Panc1 (cell line): ENCODE results near the gene INPP4A. TPM values are rescaled to one million over a fixed set of nuclear protein-coding genes. Genes with fewer than 3 reads are reported as not detected.

Experiments used
- ATAC-seq: fragments of 200-7000 bp; cut with Tn5 transposase; 2 replicates; pipeline ENCODE4 v1.9.1; 2020; ENCODE audit warnings: mild to moderate bottlenecking, moderate library complexity
- BruUV-seq: library from RNA; stranded (reverse); fragments of 400-500 nt; replicated peaks from 2 replicates; lab custom pipeline; 2021; lab: Mats Ljungman, UMichigan
- CTCF ChIA-PET: fragments of 300-600 bp; sonication (Branson Sonifier 250); formaldehyde crosslinking; loops from one replicate; lab custom pipeline; 2022; ENCODE audit warnings: antibody characterized with exemption; lab: Charles Lee
- POLR2A ChIA-PET: fragments of 300-600 bp; sonication (Branson Sonifier 250); formaldehyde crosslinking; loops from one replicate; lab custom pipeline; 2022; ENCODE audit warnings: antibody characterized with exemption; lab: Charles Lee
- DNase-seq: peaks from one replicate; pipeline ENCODE4 v3.0.0-alpha.2; 2010; ENCODE audit warnings: low read depth, low spot score
- H3K27ac ChIP-seq: 2 replicates; pipeline ENCODE4 v1.5.1; 2011; ENCODE audit warnings: mild to moderate bottlenecking, low read length, inconsistent platforms
- H3K27me3 ChIP-seq: fragments of 200-500 bp; sonication (Bioruptor generic); 2 replicates; pipeline ENCODE4 v1.6.0; 2014; ENCODE audit warnings: low read length, inconsistent platforms; ENCODE audit not compliant: control insufficient read depth, insufficient read depth
- H3K36me3 ChIP-seq: fragments of 200-500 bp; sonication (Bioruptor generic); 2 replicates; pipeline ENCODE4 v1.5.1; 2014; ENCODE audit warnings: inconsistent platforms, mild to moderate bottlenecking, low read length, moderate library complexity; ENCODE audit not compliant: control insufficient read depth, insufficient read depth
- H3K4me1 ChIP-seq: 2 replicates; pipeline ENCODE4 v1.5.1; 2011; ENCODE audit warnings: inconsistent platforms, mild to moderate bottlenecking, low read length, moderate library complexity; ENCODE audit not compliant: control insufficient read depth, insufficient read depth
- H3K4me3 ChIP-seq, 2 experiments: 2 replicates each; pipeline ENCODE4 v1.5.1; 2011 to 2012; ENCODE audit warnings: low read depth in 2 of 2, low read length in 2 of 2, mild to moderate bottlenecking in 2 of 2, inconsistent platforms in 1 of 2, moderate library complexity in 1 of 2
- H3K9me3 ChIP-seq: fragments of 200-500 bp; sonication (Bioruptor generic); 2 replicates; pipeline ENCODE4 v1.5.1; 2014; ENCODE audit warnings: low read depth, mild to moderate bottlenecking, inconsistent platforms, low read length, moderate library complexity; ENCODE audit not compliant: control insufficient read depth, insufficient read depth
- POLR2AphosphoS5 ChIP-seq: IDR thresholded peaks from 2 replicates; pipeline ENCODE4 v1.6.1; 2012; ENCODE audit warnings: mild to moderate bottlenecking, low read depth, low read length, moderate library complexity
- SIN3A ChIP-seq: IDR thresholded peaks from 2 replicates; pipeline ENCODE4 v1.6.1; 2012; ENCODE audit warnings: low read depth, mild to moderate bottlenecking, low read length, moderate library complexity, borderline replicate concordance; ENCODE audit not compliant: insufficient read depth
- TCF7L2 ChIP-seq: IDR thresholded peaks from 2 replicates; pipeline ENCODE4 v1.6.1; 2011; ENCODE audit warnings: mild to moderate bottlenecking, low read depth, low read length, inconsistent platforms
- in situ Hi-C: cut with HindIII; loops from 2 replicates; pipeline ENCODE4 v1.10.0; 2016; ENCODE audit warnings: low sequenced_read_pairs, low pct_unique_long_range_greater_than_20kb
- intact Hi-C: fragments of 100-400 bp; cut with micrococcal nuclease; formaldehyde crosslinking; loops from one replicate; pipeline ENCODE4 v1.10.0; 2022; ENCODE audit not compliant: unreplicated experiment
- total RNA-seq: library from RNA; stranded (reverse); gene quantifications from one replicate; pipeline ENCODE4 v1.2.1, GENCODE V29; 2021; ENCODE audit not compliant: unreplicated experiment
- TF ChIP-seq, protein P1 (sequence below), 2 experiments: IDR thresholded peaks; 2 replicates each; pipeline ENCODE4 v1.6.1; 2011 to 2012; ENCODE audit warnings: low read depth in 2 of 2, control low read depth in 1 of 2, low read length in 1 of 2, mild to moderate bottlenecking in 1 of 2, moderate library complexity in 1 of 2; ENCODE audit not compliant: insufficient read depth in 1 of 2
- TF ChIP-seq, protein P2 (sequence below): fragments of 450-650 bp; IDR thresholded peaks from 2 replicates; pipeline ENCODE4 v1.5.1; 2017; ENCODE audit warnings: mild to moderate bottlenecking

Gene INPP4A
- total RNA-seq, 1 experiment from 2014 or later: 22.9 TPM

DNA sequence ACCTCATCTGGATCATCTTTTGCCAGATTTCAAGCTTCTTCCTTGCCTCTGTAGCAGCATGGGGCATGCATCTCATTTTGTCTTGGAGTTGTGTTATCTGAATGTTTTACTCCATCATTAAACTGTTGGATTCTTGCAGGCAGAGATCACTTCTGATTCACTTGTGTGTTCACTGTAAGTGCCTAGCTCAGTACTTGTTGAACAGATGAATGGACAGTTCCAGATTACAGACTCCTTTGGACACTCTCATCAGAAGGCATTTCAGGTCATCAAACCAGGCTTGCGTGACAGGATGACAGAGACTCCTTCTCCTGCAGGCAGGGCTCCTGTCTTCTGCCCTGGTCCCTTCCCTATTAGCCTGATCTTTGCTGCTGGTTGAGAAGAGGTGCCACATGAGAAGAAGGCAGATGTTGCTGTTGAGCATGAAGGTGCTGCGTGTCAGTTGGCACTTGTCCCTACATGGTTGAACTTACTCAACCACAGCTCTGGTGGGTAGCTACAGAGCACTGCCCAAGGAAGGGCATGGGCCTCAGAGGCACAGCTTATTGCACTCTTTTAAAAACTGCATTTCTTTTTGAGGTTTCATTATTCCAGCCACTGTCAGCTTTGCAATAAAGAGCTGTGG is 58.9 kb downstream of the INPP4A start:
- Histone ChIP-seq H3K27ac (no peak overlapping the region), H3K9me3 (no peaks in the 10 kb centered on the region), H3K27me3 (no peaks in the 10 kb centered on the region), H3K36me3 (no peaks in the 10 kb centered on the region), H3K4me3 (no peak overlapping the region), H3K4me1 (no peaks in the 10 kb centered on the region)
- CTCF ChIA-PET: interaction anchor here (0.6 kb wide), 1 partner anchor 191 kb away, joined by 3 read pairs; no protein-coding TSS in a partner anchor
- POLR2A ChIA-PET: no interaction called here
- in situ Hi-C loops: no loop called here
- TF ChIP-seq SIN3A: no peak
- no peak for TF ChIP-seq POLR2AphosphoS5
- no peak for TF ChIP-seq TCF7L2
- TF ChIP-seq, protein P1, sequence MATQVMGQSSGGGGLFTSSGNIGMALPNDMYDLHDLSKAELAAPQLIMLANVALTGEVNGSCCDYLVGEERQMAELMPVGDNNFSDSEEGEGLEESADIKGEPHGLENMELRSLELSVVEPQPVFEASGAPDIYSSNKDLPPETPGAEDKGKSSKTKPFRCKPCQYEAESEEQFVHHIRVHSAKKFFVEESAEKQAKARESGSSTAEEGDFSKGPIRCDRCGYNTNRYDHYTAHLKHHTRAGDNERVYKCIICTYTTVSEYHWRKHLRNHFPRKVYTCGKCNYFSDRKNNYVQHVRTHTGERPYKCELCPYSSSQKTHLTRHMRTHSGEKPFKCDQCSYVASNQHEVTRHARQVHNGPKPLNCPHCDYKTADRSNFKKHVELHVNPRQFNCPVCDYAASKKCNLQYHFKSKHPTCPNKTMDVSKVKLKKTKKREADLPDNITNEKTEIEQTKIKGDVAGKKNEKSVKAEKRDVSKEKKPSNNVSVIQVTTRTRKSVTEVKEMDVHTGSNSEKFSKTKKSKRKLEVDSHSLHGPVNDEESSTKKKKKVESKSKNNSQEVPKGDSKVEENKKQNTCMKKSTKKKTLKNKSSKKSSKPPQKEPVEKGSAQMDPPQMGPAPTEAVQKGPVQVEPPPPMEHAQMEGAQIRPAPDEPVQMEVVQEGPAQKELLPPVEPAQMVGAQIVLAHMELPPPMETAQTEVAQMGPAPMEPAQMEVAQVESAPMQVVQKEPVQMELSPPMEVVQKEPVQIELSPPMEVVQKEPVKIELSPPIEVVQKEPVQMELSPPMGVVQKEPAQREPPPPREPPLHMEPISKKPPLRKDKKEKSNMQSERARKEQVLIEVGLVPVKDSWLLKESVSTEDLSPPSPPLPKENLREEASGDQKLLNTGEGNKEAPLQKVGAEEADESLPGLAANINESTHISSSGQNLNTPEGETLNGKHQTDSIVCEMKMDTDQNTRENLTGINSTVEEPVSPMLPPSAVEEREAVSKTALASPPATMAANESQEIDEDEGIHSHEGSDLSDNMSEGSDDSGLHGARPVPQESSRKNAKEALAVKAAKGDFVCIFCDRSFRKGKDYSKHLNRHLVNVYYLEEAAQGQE (IDR thresholded peaks at IDR 0.05; ENCODE audit: insufficient read depth in 1 of 2, low read depth in 2 of 2, low read length in 1 of 2): no peak
- TF ChIP-seq, protein P2, sequence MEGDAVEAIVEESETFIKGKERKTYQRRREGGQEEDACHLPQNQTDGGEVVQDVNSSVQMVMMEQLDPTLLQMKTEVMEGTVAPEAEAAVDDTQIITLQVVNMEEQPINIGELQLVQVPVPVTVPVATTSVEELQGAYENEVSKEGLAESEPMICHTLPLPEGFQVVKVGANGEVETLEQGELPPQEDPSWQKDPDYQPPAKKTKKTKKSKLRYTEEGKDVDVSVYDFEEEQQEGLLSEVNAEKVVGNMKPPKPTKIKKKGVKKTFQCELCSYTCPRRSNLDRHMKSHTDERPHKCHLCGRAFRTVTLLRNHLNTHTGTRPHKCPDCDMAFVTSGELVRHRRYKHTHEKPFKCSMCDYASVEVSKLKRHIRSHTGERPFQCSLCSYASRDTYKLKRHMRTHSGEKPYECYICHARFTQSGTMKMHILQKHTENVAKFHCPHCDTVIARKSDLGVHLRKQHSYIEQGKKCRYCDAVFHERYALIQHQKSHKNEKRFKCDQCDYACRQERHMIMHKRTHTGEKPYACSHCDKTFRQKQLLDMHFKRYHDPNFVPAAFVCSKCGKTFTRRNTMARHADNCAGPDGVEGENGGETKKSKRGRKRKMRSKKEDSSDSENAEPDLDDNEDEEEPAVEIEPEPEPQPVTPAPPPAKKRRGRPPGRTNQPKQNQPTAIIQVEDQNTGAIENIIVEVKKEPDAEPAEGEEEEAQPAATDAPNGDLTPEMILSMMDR: no peak
- ATAC-seq (no peak), DNase-seq (no peak)
- intact Hi-C loops: no loop called here
- BruUV-seq: no TSS peak

DNA sequence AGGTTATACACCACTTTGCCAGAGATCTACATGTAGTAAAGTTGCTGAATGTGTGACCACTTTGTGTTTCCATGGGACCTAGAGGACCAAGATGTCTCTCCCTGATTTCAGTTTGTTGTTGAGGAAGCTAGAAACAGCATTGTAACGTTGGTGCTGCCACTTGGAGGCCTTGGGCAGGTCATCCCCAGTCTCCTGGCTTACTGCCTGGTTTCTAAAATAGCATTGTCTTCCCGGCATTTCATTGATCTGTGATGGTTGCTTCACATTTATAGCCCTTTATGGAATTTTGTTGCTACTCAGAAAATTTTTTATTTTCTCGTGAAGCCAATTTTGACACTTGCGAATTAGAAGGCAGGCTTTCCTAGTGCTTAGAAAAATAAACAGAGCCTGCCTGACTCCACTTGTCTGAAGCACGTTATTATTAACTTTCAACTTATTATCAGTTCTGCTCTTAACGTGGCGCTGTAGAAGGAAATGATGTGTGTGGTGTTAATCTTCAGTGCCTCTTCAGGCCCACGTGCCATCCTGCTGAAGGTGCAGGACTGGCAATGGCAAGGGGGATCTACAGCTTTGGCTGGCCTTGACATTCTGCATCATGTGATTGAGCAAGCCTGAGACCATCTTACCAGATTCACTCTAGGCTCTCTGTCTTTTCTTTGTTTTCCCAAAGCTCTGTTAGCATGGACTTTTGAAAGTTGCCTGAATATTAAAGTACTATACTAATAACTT is 59.9 kb downstream of the INPP4A start:
- intact Hi-C loops (no loop called here), in situ Hi-C loops (no loop called here)
- no peak overlapping the region for H3K27ac ChIP-seq
- no peak for DNase-seq
- no peaks in the 10 kb centered on the region for H3K36me3 ChIP-seq
- ChIA-PET POLR2A (interaction anchor here (0.6 kb wide), 1 partner anchor 371 kb away, joined by 3 read pairs; no protein-coding TSS in a partner anchor), CTCF (no interaction called here)
- no peaks in the 10 kb centered on the region for H3K27me3 ChIP-seq
- H3K4me1 ChIP-seq: no peaks in the 10 kb centered on the region
- BruUV-seq: no TSS peak
- no peak overlapping the region for H3K4me3 ChIP-seq
- H3K9me3 ChIP-seq: no peaks in the 10 kb centered on the region
- no peak for ATAC-seq
- TF ChIP-seq TCF7L2 (no peak), SIN3A (no peak), POLR2AphosphoS5 (no peak)
- TF ChIP-seq, protein P2: no peak
- TF ChIP-seq, protein P1 (IDR thresholded peaks at IDR 0.05; ENCODE audit: insufficient read depth in 1 of 2, low read depth in 2 of 2, low read length in 1 of 2): no peak
